Measurements from ENCODE around the gene HEPACAM2. TPM values are rescaled to one million over a fixed set of nuclear protein-coding genes. Genes with fewer than 3 reads are reported as not detected.

Gene HEPACAM2
- total RNA-seq (2022) (not detected in 2 replicates), Bru-seq, nascent RNA (percentile 7 among the genes with signal in this experiment), BruChase-seq, experiment 1, labeled RNA remaining after a 6-hour chase (percentile 6 among the genes with signal in this experiment), BruChase-seq, experiment 2, labeled RNA remaining after a 2-hour chase (percentile 5 among the genes with signal in this experiment)
- long read RNA-seq, result 0 reads

DNA sequence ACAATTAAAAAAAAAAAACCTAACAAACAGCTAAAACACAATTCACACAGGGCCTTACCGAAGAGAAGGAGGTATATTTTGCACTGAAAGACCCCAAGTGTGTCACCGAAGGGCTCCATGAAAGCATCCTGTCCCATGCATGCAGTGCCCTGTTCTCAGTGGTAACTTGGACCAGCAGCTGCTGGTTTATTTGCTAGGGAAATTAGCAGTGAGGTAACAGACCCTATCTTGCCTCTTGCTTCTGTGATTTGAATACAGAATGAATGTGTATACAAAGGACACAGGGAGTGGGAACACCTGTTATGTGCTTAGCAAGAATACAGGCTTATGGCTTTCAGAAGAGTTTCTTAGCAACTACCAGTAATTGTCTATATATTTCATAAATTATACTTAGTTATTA is at the start of gene HEPACAM2:
TSS of gene HEPACAM2 (minus strand) at position 160 of the 400 bp plus-strand sequence.
- H3K4me1 Mint-ChIP-seq (ENCODE audit: low read depth, unreplicated experiment), result no peaks in the 10 kb centered on the region
- CTCF ChIA-PET, result interaction anchor here (0.7 kb wide), 1 partner anchor 296 kb away, joined by 4 read pairs; no protein-coding TSS in a partner anchor
- no peaks in the 10 kb centered on the region for H3K9me3 Mint-ChIP-seq (ENCODE audit: low read depth, unreplicated experiment)
- no peaks in the 10 kb centered on the region for H3K27me3 Mint-ChIP-seq (ENCODE audit: unreplicated experiment)
- intact Hi-C loops (cut with micrococcal nuclease; ENCODE audit: unreplicated experiment), result no loop called here
- H3K27ac Mint-ChIP-seq (ENCODE audit: unreplicated experiment), result no peak within 1 kb of the TSS
- TF ChIP-seq, protein P1, sequence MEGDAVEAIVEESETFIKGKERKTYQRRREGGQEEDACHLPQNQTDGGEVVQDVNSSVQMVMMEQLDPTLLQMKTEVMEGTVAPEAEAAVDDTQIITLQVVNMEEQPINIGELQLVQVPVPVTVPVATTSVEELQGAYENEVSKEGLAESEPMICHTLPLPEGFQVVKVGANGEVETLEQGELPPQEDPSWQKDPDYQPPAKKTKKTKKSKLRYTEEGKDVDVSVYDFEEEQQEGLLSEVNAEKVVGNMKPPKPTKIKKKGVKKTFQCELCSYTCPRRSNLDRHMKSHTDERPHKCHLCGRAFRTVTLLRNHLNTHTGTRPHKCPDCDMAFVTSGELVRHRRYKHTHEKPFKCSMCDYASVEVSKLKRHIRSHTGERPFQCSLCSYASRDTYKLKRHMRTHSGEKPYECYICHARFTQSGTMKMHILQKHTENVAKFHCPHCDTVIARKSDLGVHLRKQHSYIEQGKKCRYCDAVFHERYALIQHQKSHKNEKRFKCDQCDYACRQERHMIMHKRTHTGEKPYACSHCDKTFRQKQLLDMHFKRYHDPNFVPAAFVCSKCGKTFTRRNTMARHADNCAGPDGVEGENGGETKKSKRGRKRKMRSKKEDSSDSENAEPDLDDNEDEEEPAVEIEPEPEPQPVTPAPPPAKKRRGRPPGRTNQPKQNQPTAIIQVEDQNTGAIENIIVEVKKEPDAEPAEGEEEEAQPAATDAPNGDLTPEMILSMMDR (IDR thresholded peaks at IDR 0.05; ENCODE audit: unreplicated experiment), result no peak
- no peak within 1 kb of the TSS for H3K4me3 Mint-ChIP-seq (ENCODE audit: low read depth, unreplicated experiment)
- BruUV-seq (replicated peaks), result no TSS peak
- DNase-seq, result no peak
- peaks cover under 1% of the 10 kb centered on the region for H3K36me3 Mint-ChIP-seq (ENCODE audit: insufficient read depth, unreplicated experiment)

DNA sequence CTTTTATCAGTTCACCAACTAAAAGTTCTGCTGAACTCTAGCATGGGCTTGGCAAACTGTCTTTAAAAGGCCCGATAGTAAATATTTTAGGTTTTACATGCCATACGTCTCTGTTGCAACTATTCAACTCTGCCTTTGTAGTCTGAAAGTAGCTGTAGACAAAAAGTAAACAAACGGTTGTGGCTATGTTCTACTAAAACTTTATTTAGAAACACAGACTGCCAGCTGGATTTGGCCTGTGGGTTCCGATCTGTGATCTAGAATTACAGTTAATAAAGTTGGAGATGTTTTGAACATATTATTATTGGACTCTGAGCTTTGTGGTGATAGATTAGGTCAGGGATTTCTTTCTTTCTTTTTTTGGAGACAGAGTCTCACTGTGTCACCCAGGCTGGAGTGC is 39.0 kb upstream of the HEPACAM2 start:
- BruUV-seq (replicated peaks), result no TSS peak
- H3K4me3 Mint-ChIP-seq (ENCODE audit: low read depth, unreplicated experiment), result no peak overlapping the region
- H3K27ac Mint-ChIP-seq (ENCODE audit: unreplicated experiment), result no peak overlapping the region
- no peaks in the 10 kb centered on the region for H3K27me3 Mint-ChIP-seq (ENCODE audit: unreplicated experiment)
- CTCF ChIA-PET, result no interaction called here
- intact Hi-C loops (cut with micrococcal nuclease; ENCODE audit: unreplicated experiment), result no loop called here
- H3K4me1 Mint-ChIP-seq (ENCODE audit: low read depth, unreplicated experiment), result no peaks in the 10 kb centered on the region
- no peaks in the 10 kb centered on the region for H3K36me3 Mint-ChIP-seq (ENCODE audit: insufficient read depth, unreplicated experiment)
- TF ChIP-seq, protein P1 (IDR thresholded peaks at IDR 0.05; ENCODE audit: unreplicated experiment), result no peak
- no peaks in the 10 kb centered on the region for H3K9me3 Mint-ChIP-seq (ENCODE audit: low read depth, unreplicated experiment)
- DNase-seq, result no peak

DNA sequence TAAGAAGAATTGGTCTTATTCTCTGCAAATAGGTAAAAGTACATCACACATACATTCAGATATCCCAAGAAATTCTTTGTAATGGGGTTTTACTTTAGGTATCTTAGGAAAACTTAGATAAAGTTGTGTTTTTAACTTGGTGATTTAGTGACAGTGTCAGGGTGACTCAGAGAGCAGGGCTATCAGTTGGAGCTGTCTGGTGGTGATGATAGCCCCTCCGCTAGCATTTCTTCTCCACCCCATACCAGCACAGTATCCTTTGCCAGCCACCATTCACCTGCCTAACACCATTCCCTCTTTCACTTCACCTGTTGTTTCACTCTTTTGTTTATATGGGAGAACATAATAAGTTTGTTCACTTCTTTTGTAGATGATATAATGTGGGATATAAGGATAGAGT is 36.3 kb upstream of the HEPACAM2 start:
- no TSS peak for BruUV-seq (replicated peaks)
- CTCF ChIA-PET, result no interaction called here

DNA sequence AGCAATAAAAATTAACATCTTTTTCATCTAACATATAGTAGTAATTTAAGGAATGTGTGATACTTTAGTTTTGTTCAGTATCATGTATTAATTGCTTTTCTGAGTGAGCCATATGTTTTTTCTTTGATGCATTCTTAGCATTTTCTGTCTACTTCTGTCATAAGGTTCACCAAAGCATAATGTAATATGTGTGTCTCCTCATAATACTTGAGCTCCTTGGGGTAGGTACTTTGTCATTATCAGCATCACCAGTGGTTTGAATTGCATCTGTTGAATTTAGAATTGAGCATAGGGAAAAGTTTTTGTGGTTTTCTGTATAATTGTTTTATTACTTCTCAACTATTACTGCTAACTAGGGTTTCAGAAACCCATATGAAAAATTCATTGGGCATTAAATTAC is 32.4 kb upstream of the HEPACAM2 start:
- Mint-ChIP-seq H3K36me3 (ENCODE audit: insufficient read depth, unreplicated experiment) (no peaks in the 10 kb centered on the region), H3K27me3 (ENCODE audit: unreplicated experiment) (no peaks in the 10 kb centered on the region), H3K4me3 (ENCODE audit: low read depth, unreplicated experiment) (no peak overlapping the region), H3K4me1 (ENCODE audit: low read depth, unreplicated experiment) (no peaks in the 10 kb centered on the region), H3K9me3 (ENCODE audit: low read depth, unreplicated experiment) (no peaks in the 10 kb centered on the region), H3K27ac (ENCODE audit: unreplicated experiment) (no peak overlapping the region)
- CTCF ChIA-PET, result no interaction called here
- DNase-seq, result no peak
- BruUV-seq (replicated peaks), result no TSS peak
- TF ChIP-seq, protein P1 (IDR thresholded peaks at IDR 0.05; ENCODE audit: unreplicated experiment), result no peak
- intact Hi-C loops (cut with micrococcal nuclease; ENCODE audit: unreplicated experiment), result no loop called here

More for the DNA sequence above, 36.3 kb upstream of the HEPACAM2 start:
- TF ChIP-seq, protein P1 (IDR thresholded peaks at IDR 0.05; ENCODE audit: unreplicated experiment), result no peak
- H3K27ac Mint-ChIP-seq (ENCODE audit: unreplicated experiment), result no peak overlapping the region
- no peaks in the 10 kb centered on the region for H3K4me1 Mint-ChIP-seq (ENCODE audit: low read depth, unreplicated experiment)
- H3K9me3 Mint-ChIP-seq (ENCODE audit: low read depth, unreplicated experiment), result no peaks in the 10 kb centered on the region
- intact Hi-C loops (cut with micrococcal nuclease; ENCODE audit: unreplicated experiment), result no loop called here
- H3K36me3 Mint-ChIP-seq (ENCODE audit: insufficient read depth, unreplicated experiment), result no peaks in the 10 kb centered on the region
- no peak for DNase-seq
- H3K27me3 Mint-ChIP-seq (ENCODE audit: unreplicated experiment), result no peaks in the 10 kb centered on the region
- H3K4me3 Mint-ChIP-seq (ENCODE audit: low read depth, unreplicated experiment), result no peak overlapping the region

Data from Calu3 (cell line).